Hepatocyte (in vitro differentiated cells): Measurements from ENCODE around the gene NKAPD1.

Experiments
- EZH2 ChIP-seq: fragments of 200-600 bp; sonication (generic); IDR thresholded peaks from 2 replicates; pipeline ENCODE4 v1.6.1; 2016; ENCODE audit warnings: antibody characterized with exemption, mild to moderate bottlenecking, borderline replicate concordance
- TF ChIP-seq, protein P1 (sequence below): fragments of 200-600 bp; sonication (generic); IDR thresholded peaks from 2 replicates; pipeline ENCODE4 v1.5.1; 2016; ENCODE audit warnings: antibody characterized with exemption, mild to moderate bottlenecking; ENCODE audit not compliant: poor library complexity

- no peak for TF ChIP-seq EZH2
- TF ChIP-seq, protein P1, sequence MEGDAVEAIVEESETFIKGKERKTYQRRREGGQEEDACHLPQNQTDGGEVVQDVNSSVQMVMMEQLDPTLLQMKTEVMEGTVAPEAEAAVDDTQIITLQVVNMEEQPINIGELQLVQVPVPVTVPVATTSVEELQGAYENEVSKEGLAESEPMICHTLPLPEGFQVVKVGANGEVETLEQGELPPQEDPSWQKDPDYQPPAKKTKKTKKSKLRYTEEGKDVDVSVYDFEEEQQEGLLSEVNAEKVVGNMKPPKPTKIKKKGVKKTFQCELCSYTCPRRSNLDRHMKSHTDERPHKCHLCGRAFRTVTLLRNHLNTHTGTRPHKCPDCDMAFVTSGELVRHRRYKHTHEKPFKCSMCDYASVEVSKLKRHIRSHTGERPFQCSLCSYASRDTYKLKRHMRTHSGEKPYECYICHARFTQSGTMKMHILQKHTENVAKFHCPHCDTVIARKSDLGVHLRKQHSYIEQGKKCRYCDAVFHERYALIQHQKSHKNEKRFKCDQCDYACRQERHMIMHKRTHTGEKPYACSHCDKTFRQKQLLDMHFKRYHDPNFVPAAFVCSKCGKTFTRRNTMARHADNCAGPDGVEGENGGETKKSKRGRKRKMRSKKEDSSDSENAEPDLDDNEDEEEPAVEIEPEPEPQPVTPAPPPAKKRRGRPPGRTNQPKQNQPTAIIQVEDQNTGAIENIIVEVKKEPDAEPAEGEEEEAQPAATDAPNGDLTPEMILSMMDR: no peak
Measured at GRCh38 chr11:112051768-112052167, 22.3 kb upstream of the NKAPD1 start.
